NK-92 (cell line): ENCODE measurements around the gene POLR1E.
"Not testable (repeated sequence)": the region's sequence is repeated elsewhere in the genome, so short reads cannot be mapped to it uniquely, and the experiment has no call there.

Experiments used
- DNase-seq: peaks from one replicate; lab custom pipeline; 2025; ENCODE audit not compliant: unreplicated experiment; lab: John Stamatoyannopoulos, UW

POLR1E gene

GRCh38 chr9:37464426-37465248, 21.1 kb upstream of the POLR1E start:
- DNase-seq: peak; percentile 76

GRCh38 chr9:37465249-37466036, 20.3 kb upstream of the POLR1E start, which contains the start of gene ZBTB5:
ZBTB5 (minus strand) TSS chr9:37465450; CDS start chr9:37442551, 22,899 bp downstream.
- DNase-seq: peak; percentile 96

- no peak for DNase-seq
These were observed 19.6 kb upstream of the POLR1E start for GRCh38 chr9:37466037-37466709.

GRCh38 chr9:37467530-37467929, 18.2 kb upstream of the POLR1E start:
- not testable (repeated sequence) for DNase-seq

- DNase-seq: no peak
These were observed 17.1 kb upstream of the POLR1E start for GRCh38 chr9:37468620-37469019.

- no peak for DNase-seq
These were observed 13.6 kb upstream of the POLR1E start for GRCh38 chr9:37471942-37472684.

GRCh38 chr9:37473982-37474381, 11.8 kb upstream of the POLR1E start:
- not testable (repeated sequence) for DNase-seq

GRCh38 chr9:37474438-37474837, 11.3 kb upstream of the POLR1E start:
- no peak for DNase-seq

GRCh38 chr9:37476930-37477329, 8.8 kb upstream of the POLR1E start:
- DNase-seq: no peak

GRCh38 chr9:37477443-37477842, 8.3 kb upstream of the POLR1E start:
- not testable (repeated sequence) for DNase-seq

GRCh38 chr9:37477987-37478619, 7.6 kb upstream of the POLR1E start:
- DNase-seq: not testable (repeated sequence)

- DNase-seq: no peak
These were observed 5.0 kb upstream of the POLR1E start for GRCh38 chr9:37480759-37481158.

GRCh38 chr9:37486256-37486615, 488 bp downstream of the POLR1E start:
- no peak for DNase-seq

- no peak for DNase-seq
These were observed 1.1 kb downstream of the POLR1E start for GRCh38 chr9:37486616-37487548.

GRCh38 chr9:37491939-37492338, 6.2 kb downstream of the POLR1E start:
- DNase-seq: no peak

GRCh38 chr9:37495571-37495970, 9.8 kb downstream of the POLR1E start:
- DNase-seq: no peak

- DNase-seq: no peak
These were observed 10.3 kb downstream of the POLR1E start for GRCh38 chr9:37496020-37496419.

GRCh38 chr9:37497320-37497719, 11.6 kb downstream of the POLR1E start:
- no peak for DNase-seq

- no peak for DNase-seq
These were observed 12.7 kb downstream of the POLR1E start for GRCh38 chr9:37498457-37498856.
